ENCODE results near the gene TTC23. TPM values are rescaled to one million over a fixed set of nuclear protein-coding genes. Genes with fewer than 3 reads are reported as not detected.

Gene TTC23
- total and polyA plus RNA-seq, 7 donors = 2.1 to 11.2 (median 7.8) TPM

DNA sequence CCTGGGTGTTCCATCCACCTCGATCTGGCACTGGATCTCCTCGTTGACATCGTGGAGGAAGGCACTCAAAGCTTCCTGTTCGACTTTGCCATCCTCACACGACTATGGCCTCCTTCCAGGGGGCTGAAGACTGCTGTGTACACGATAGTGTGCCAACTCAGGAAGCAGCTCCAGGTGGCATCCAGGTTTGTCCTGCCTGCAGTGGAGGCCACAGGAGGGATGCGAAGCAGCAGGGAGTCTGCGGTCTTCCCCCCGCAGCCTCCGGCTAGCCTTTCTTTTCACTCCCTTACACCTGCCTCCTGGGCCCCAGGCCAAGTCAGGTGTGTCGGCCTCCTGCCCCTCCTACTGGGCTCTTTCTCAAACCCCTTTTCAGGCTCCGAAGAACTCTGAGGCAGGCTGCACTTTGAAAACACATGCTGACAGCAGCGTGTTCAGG, 112.3 kb downstream of the TTC23 start:
- Histone ChIP-seq H3K36me3 (ENCODE audit: insufficient read depth in 1 of 2, low read depth in 1 of 2) (peaks cover 0 to 50% of the 10 kb centered on the region in 2 donors), H3K27ac (peak overlapping the region; percentile 96), H3K9me3 (no peaks in the 10 kb centered on the region), H3K4me1 (peaks cover 43% of the 10 kb centered on the region), H3K27me3 (ENCODE audit: insufficient read depth in 3 of 3, low read length in 2 of 3) (no peaks in the 10 kb centered on the region), H3K4me3 (no peak overlapping the region)
- WGBS, 3 donors = 50 to 70% (median 65%) methylated on average over 13 of the region's 13 CpGs
- no peak for ATAC-seq
- TF ChIP-seq, protein P1, sequence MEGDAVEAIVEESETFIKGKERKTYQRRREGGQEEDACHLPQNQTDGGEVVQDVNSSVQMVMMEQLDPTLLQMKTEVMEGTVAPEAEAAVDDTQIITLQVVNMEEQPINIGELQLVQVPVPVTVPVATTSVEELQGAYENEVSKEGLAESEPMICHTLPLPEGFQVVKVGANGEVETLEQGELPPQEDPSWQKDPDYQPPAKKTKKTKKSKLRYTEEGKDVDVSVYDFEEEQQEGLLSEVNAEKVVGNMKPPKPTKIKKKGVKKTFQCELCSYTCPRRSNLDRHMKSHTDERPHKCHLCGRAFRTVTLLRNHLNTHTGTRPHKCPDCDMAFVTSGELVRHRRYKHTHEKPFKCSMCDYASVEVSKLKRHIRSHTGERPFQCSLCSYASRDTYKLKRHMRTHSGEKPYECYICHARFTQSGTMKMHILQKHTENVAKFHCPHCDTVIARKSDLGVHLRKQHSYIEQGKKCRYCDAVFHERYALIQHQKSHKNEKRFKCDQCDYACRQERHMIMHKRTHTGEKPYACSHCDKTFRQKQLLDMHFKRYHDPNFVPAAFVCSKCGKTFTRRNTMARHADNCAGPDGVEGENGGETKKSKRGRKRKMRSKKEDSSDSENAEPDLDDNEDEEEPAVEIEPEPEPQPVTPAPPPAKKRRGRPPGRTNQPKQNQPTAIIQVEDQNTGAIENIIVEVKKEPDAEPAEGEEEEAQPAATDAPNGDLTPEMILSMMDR (IDR thresholded peaks at IDR 0.05) = no peak
- no peak for DNase-seq
- intact Hi-C loops (cut with DNase I) = loop anchor here in 1 of 2 donors (5.0 kb wide), 1 partner anchor 35 kb away; no protein-coding TSS in a partner anchor

DNA sequence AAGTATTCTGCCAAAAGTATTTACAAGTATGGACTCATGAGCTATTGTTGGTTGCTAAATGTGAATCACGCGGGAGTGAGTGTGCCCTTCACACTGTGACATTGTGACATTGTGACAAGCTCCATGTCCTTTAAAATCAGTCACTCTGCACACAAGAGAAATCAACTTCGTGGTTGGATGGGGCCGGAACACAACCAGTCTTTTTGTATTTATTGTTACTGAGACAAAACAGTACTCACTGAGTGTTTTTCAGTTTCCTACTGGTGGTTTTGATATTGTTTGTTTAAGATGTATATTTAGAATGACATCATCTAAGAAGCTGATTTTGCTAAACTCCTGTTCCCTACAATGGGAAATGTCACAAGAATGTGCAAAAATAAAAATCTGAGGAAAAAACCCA, 114.2 kb downstream of the TTC23 start:
- intact Hi-C loops (cut with DNase I) = loop anchor here in 1 of 2 donors (5.0 kb wide), 1 partner anchor 37 kb away; no protein-coding TSS in a partner anchor
- peaks cover 45% of the 10 kb centered on the region for H3K4me1 ChIP-seq
- no peaks in the 10 kb centered on the region for H3K9me3 ChIP-seq
- no peak for DNase-seq
- no peak overlapping the region for H3K4me3 ChIP-seq
- H3K27me3 ChIP-seq (ENCODE audit: insufficient read depth in 3 of 3, low read length in 2 of 3) = no peaks in the 10 kb centered on the region
- H3K27ac ChIP-seq = peak overlapping the region; percentile 96
- peak; percentile 60 to 81 (median 68) for ATAC-seq
- TF ChIP-seq, protein P1 (IDR thresholded peaks at IDR 0.05) = no peak
- 45 to 71% (median 61%) methylated on average over 4 of the region's 4 CpGs for WGBS, 3 donors
- H3K36me3 ChIP-seq (ENCODE audit: insufficient read depth in 1 of 2, low read depth in 1 of 2) = peaks cover 0 to 70% of the 10 kb centered on the region in 2 donors

DNA sequence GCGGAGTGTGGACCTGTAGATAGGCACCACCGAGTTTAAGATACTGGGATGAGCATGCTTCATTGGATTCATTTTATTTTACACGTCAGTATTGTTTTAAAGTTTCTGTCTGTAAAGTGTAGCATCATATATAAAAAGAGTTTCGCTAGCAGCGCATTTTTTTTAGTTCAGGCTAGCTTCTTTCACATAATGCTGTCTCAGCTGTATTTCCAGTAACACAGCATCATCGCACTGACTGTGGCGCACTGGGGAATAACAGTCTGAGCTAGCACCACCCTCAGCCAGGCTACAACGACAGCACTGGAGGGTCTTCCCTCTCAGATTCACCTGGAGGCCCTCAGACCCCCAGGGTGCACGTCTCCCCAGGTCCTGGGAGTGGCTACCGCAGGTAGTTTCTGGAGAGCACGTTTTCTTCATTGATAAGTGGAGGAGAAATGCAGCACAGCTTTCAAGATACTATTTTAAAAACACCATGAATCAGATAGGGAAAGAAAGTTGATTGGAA, 115.0 kb downstream of the TTC23 start:
- no peaks in the 10 kb centered on the region for H3K27me3 ChIP-seq (ENCODE audit: insufficient read depth in 3 of 3, low read length in 2 of 3)
- H3K9me3 ChIP-seq = no peaks in the 10 kb centered on the region
- peaks cover 47% of the 10 kb centered on the region for H3K4me1 ChIP-seq
- no peak for DNase-seq
- WGBS, 3 donors = 84 to 88% (median 85%) methylated on average over 11 of the region's 11 CpGs
- H3K36me3 ChIP-seq (ENCODE audit: insufficient read depth in 1 of 2, low read depth in 1 of 2) = peaks cover under 1 to 78% of the 10 kb centered on the region in 2 donors
- intact Hi-C loops (cut with DNase I) = no loop called here
- TF ChIP-seq, protein P1 (IDR thresholded peaks at IDR 0.05) = no peak
- peak in 2 of 4 donors; percentile 35 to 41 for ATAC-seq
- peak overlapping the region; percentile 96 for H3K27ac ChIP-seq
- no peak overlapping the region for H3K4me3 ChIP-seq

DNA sequence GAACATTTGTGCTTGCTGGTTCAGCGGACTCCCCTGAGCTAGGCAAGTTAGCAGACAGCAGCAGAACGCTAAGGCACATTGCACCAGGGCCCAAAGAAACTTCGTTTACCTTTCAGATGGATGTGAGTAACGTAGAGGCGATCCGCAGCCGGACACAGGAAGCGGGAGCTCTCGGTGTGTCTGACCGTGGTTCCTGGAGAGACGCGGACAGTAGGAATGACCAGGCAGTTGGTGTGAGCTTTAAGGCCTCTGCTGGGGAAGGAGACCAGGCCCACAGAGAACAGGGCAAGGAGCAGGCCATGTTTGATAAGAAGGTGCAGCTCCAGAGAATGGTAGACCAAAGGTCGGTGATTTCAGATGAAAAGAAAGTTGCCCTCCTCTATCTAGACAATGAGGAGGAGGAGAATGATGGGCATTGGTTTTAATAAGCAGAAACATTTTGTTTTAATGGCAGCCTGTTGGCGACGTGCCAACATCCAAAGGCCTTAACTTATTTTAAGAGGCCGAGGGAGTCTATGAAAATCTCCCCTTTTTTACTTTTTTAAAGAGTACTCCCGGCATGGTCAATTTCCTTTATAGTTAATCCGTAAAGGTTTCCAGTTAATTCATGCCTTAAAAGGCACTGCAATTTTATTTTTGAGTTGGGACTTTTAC, 116.6 kb downstream of the TTC23 start:
- Histone ChIP-seq H3K27ac (peak overlapping the region; percentile 96), H3K27me3 (ENCODE audit: insufficient read depth in 3 of 3, low read length in 2 of 3) (no peaks in the 10 kb centered on the region), H3K4me3 (no peak overlapping the region), H3K36me3 (ENCODE audit: insufficient read depth in 1 of 2, low read depth in 1 of 2) (peaks cover 3 to 89% of the 10 kb centered on the region in 2 donors), H3K4me1 (peaks cover 63% of the 10 kb centered on the region), H3K9me3 (no peaks in the 10 kb centered on the region)
- 79 to 85% (median 82%) methylated on average over 18 of the region's 18 CpGs for WGBS, 3 donors
- DNase-seq = no peak
- ATAC-seq = no peak
- intact Hi-C loops (cut with DNase I) = no loop called here
- TF ChIP-seq, protein P1 (IDR thresholded peaks at IDR 0.05) = no peak
